HTR-8/SVneo (cell line): ENCODE data around the gene ITGB1.
"Not testable (repeated sequence)": the region's sequence is repeated elsewhere in the genome, so short reads cannot be mapped to it uniquely, and the experiment has no call there.

ENCODE experiments used
- DNase-seq: peaks from one replicate; pipeline ENCODE4 v3.0.0; 2011; ENCODE audit warnings: low spot score, mixed read lengths; ENCODE audit not compliant: insufficient read length
- FAIRE-seq: peaks from 2 replicates; lab custom pipeline; 2011; peaks lifted over from hg19 to GRCh38; lab: Jason Lieb, UNC

ITGB1 gene

GRCh38 chr10:32958085-32959005, at the start of gene ITGB1:
Gene ITGB1 (minus strand): TSS chr10:32958230. CDS start chr10:32935558, 22,672 bp downstream.
- FAIRE-seq, result peak; percentile 94
- peak; percentile 88 for DNase-seq

GRCh38 chr10:33006342-33006887, 48.4 kb upstream of the ITGB1 start:
- DNase-seq (no peak), FAIRE-seq (no peak)

- DNase-seq, result peak; percentile 79
- FAIRE-seq, result peak; percentile 98
Measured at GRCh38 chr10:33005322-33006301, 47.6 kb upstream of the ITGB1 start.

- FAIRE-seq (peak; percentile 28), DNase-seq (no peak)
Measured at GRCh38 chr10:33001908-33002492, 44.0 kb upstream of the ITGB1 start.

GRCh38 chr10:32998060-32998581, 40.1 kb upstream of the ITGB1 start:
- not testable (repeated sequence) for FAIRE-seq, DNase-seq

- FAIRE-seq (no peak), DNase-seq (no peak)
Measured at GRCh38 chr10:32995751-32996150, 37.7 kb upstream of the ITGB1 start.

- DNase-seq (no peak), FAIRE-seq (no peak)
Measured at GRCh38 chr10:32995066-32995622, 37.1 kb upstream of the ITGB1 start.

GRCh38 chr10:32994632-32995031, 36.6 kb upstream of the ITGB1 start:
- peak; percentile 65 for FAIRE-seq
- DNase-seq, result not testable (repeated sequence)

GRCh38 chr10:32992310-32992709, 34.3 kb upstream of the ITGB1 start:
- not testable (repeated sequence) for DNase-seq, FAIRE-seq

GRCh38 chr10:32990811-32991210, 32.8 kb upstream of the ITGB1 start:
- FAIRE-seq, result no peak
- no peak for DNase-seq

- FAIRE-seq, result no peak
Measured at GRCh38 chr10:32988604-32989003, 30.6 kb upstream of the ITGB1 start.

GRCh38 chr10:32987172-32987571, 29.1 kb upstream of the ITGB1 start:
- no peak for DNase-seq
- no peak for FAIRE-seq

More at GRCh38 chr10:32988604-32989003, 30.6 kb upstream of the ITGB1 start:
- DNase-seq, result no peak

- DNase-seq (no peak), FAIRE-seq (no peak)
Measured at GRCh38 chr10:32985775-32986350, 27.8 kb upstream of the ITGB1 start.

- no peak for FAIRE-seq
- DNase-seq, result no peak
Measured at GRCh38 chr10:32985341-32985764, 27.3 kb upstream of the ITGB1 start.

GRCh38 chr10:32984003-32984600, 26.1 kb upstream of the ITGB1 start:
- no peak for FAIRE-seq
- no peak for DNase-seq

GRCh38 chr10:32982911-32983909, 25.2 kb upstream of the ITGB1 start:
- peak; percentile 62 for FAIRE-seq
- peak; percentile 73 for DNase-seq

GRCh38 chr10:32982293-32982709, 24.3 kb upstream of the ITGB1 start:
- DNase-seq, result no peak
- FAIRE-seq, result no peak
